T-helper 2 cell treated with Interferon-gamma antibody and Interleukin-4, amounts not matched to agents 100 ng/mL and 5 ng/mL, for 36 hours (primary cell): Measurements from ENCODE around the gene DGKZ. TPM values are rescaled to one million over a fixed set of nuclear protein-coding genes. Genes with fewer than 3 reads are reported as not detected.

Experiments
- intact Hi-C: fragments of 100-400 bp; cut with micrococcal nuclease; formaldehyde crosslinking; loops from one replicate; pipeline ENCODE4 v1.15.1; 2023
- total RNA-seq: library from RNA; stranded (reverse); gene quantifications from 2 replicates; pipeline ENCODE4 v1.2.3, GENCODE V29; 2022

Gene DGKZ
- total RNA-seq, 1 donor from 2014 or later = 152 TPM

DNA sequence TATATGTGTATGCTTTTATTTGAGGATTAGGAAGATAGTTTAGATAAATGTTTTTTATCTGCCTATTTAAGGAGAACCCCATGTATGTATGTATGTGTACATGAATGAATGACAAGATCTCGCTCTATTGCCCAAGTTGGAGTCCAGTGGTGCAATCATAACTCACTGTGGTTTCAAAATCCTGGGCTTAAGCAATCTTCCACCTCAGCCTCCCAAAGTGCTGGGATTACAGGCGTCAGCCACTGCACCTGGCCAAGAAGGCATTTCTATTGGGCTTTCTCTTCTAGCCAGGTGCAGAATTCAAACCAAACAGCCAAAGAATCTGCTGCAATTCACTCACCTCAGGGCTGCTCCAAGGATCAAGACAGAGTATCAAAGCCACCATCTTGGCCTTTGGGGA lies 25.5 kb upstream of the DGKZ start:
- intact Hi-C loops = no loop called here

- intact Hi-C loops = no loop called here
Observed at GRCh38 chr11:46322759-46323158, 24.5 kb upstream of the DGKZ start.

DNA sequence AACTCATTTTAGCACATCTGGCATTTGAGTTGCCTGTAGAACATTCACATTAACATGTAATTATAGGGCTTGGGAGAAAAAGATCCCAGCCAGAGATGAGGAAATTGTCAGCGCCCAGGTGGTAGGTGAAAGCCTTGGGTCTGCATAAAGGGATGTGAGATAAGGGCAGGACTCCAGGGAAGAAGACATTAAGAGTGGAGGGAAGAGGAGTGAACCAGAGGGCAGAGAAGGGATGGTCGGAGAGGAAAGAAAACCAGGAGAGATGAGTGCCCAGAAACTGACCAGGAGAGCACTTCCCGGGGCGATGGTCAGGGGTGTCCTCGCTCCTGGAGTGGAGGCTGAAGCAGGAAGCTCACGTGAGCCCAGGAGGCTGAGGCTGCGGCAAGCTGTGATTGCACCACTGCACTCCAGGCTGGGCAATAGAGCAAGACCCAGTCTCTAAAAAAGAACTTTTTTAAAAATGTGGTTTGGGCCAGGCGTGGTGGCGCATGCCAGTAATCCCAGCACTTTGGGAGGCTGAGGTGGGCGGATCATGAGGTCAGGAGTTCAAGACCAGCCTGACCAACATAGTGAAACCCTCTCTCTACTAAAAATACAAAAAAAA lies 20.3 kb upstream of the DGKZ start:
- intact Hi-C loops = no loop called here

- intact Hi-C loops = no loop called here
Observed at GRCh38 chr11:46327829-46328228, 19.4 kb upstream of the DGKZ start.

DNA sequence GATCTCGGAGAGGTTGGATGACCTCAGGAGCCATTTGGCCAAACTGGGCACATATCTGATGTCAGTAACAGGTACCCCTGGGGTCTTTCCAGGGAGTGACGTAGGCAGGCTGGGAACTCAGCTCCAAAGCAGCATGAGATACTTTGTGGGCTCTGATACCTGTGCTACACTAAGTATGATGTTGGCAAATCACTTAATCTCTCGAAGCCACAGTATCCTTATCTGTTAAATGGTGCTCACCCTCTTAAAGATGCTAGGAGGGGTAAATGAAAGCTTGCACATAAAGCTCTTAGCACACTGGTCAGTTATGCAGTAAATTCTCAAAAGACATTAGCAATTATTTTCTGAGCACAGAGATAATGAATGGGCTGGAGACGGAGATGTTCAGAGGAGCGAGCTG lies 17.1 kb upstream of the DGKZ start:
- intact Hi-C loops = loop anchor here (2.0 kb wide), 2 partner anchors 13 to 17 kb away; partner anchors contain the start of gene DGKZ

- intact Hi-C loops = loop anchor here (2.0 kb wide), 2 partner anchors 14 to 16 kb away; partner anchors contain the start of gene DGKZ
Observed at GRCh38 chr11:46330563-46331281, 16.5 kb upstream of the DGKZ start.

- intact Hi-C loops = loop anchor here (2.0 kb wide), 2 partner anchors 15 kb away; partner anchors contain the start of gene DGKZ
Observed at GRCh38 chr11:46331282-46331984, 15.8 kb upstream of the DGKZ start.

DNA sequence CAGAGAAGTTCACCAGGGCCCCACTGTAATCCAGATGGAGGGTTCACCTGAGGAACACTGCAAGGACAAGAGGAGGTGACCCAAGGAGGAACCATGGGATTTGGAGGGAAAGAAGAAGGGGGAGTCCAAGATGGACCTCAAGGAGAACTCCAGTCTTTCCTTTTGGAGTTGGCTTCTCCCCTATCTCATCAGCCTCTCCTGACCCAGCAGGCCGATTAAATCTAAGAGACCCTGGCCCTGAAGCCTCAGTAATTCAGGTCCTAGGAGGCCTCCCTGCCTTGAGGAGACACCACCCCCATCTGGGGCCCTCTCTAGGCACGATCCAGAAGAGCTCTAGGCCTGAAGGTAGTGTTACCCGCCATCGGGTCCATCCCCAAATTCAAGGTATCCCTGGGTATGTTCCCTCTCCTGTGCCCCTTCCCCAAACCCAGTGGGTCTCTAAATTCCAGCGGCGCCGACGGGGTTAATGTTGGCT lies 15.1 kb upstream of the DGKZ start:
- intact Hi-C loops = no loop called here

GRCh38 chr11:46332568-46333393 lies 14.5 kb upstream of the DGKZ start:
- intact Hi-C loops = no loop called here

GRCh38 chr11:46333394-46333947 lies 13.8 kb upstream of the DGKZ start:
- intact Hi-C loops = no loop called here

- intact Hi-C loops = no loop called here
Observed at GRCh38 chr11:46334211-46334610, 13.1 kb upstream of the DGKZ start.

GRCh38 chr11:46335271-46335670 lies 12.0 kb upstream of the DGKZ start:
- intact Hi-C loops = no loop called here

GRCh38 chr11:46335890-46336562 lies 11.2 kb upstream of the DGKZ start:
- intact Hi-C loops = no loop called here

DNA sequence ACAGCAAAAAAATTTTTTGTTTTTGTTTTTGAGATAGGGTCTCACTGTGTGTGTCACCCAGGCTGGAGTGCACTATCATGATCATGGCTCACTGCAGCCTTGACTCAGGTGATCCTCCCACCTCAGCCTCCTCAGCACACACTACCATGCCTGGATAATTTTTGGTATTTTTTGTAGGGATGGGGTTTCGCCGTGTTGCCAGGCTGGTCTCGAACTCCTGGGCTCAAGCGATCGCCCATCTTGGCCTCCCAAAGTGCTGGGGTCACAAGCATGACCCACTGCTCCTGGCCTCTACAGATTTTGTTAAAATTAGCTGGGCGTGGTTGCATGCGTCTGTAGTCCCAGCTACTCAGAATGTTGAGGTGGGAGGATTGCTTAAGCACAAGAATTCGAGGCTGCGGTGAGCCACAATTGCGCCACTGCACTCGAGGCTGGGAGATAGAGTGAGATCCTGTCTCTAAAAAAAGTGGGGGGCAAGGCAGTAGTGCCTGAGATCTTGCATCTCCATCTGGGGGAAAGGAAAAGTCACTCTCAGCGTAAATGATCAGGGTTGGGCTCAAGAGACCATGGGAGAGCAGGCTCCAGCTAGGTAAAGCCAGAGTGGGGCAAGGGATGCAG lies 10.6 kb upstream of the DGKZ start:
- intact Hi-C loops = no loop called here

GRCh38 chr11:46337626-46338345 lies 9.5 kb upstream of the DGKZ start:
- intact Hi-C loops = no loop called here

- intact Hi-C loops = no loop called here
Observed at GRCh38 chr11:46338636-46338987, 8.7 kb upstream of the DGKZ start.

GRCh38 chr11:46338988-46339666 lies 8.1 kb upstream of the DGKZ start:
- intact Hi-C loops = no loop called here

GRCh38 chr11:46339816-46340215 lies 7.4 kb upstream of the DGKZ start:
- intact Hi-C loops = no loop called here

DNA sequence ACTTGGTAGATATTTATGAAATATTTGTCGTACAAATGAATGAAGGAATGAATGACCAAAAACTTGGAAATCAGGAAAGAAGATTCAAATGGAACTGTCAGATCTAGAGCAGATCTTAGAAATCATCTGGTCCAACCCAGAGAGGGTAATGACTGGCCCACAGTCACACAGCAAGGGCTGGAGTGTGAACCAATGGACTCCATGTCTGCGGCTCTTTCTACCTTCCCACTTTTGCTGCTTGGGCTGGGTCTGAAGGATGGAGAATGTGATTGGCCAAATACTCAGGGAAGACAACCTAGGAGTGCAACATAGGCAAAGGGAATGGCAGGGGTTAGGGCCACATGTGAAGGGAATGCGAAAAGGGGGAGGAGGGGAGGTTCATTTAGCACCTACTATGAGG lies 5.8 kb upstream of the DGKZ start:
- intact Hi-C loops = no loop called here
